WTC11 (cell line): Measurements from ENCODE around the gene SMIM17. TPM values are rescaled to one million over a fixed set of nuclear protein-coding genes. Genes with fewer than 3 reads are reported as not detected.
A peak's percentile ranks its signal among the peaks of the same experiment; 100 is the strongest.

Source experiments
- ATAC-seq: fragments of 200-7000 bp; cut with Tn5 transposase; 2 replicates; pipeline ENCODE4 v1.10.0; 2021; ENCODE audit warnings: mild to moderate bottlenecking, moderate library complexity
- CTCF ChIA-PET: fragments of 300-600 bp; sonication (Branson Sonifier 250); formaldehyde crosslinking; loops from one replicate; lab custom pipeline; 2021; ENCODE audit warnings: antibody characterized with exemption; lab: Charles Lee
- POLR2A ChIA-PET: fragments of 350-600 bp; sonication (Branson Sonifier 250); formaldehyde crosslinking; loops from one replicate; lab custom pipeline; 2021; ENCODE audit warnings: antibody characterized with exemption; lab: Charles Lee
- DNase-seq: peaks from one replicate; pipeline ENCODE4 v3.0.0; 2021; ENCODE audit warnings: low spot score
- H3K27ac Mint-ChIP-seq: 2 replicates; pipeline ENCODE4 v1.8.0; 2021; ENCODE audit warnings: mixed read lengths
- H3K27me3 Mint-ChIP-seq: 2 replicates; pipeline ENCODE4 v1.8.0; 2021; ENCODE audit warnings: low read depth, mild to moderate bottlenecking, moderate library complexity, mixed read lengths
- H3K36me3 Mint-ChIP-seq: 2 replicates; pipeline ENCODE4 v1.8.0; 2021; ENCODE audit warnings: mixed read lengths
- H3K4me1 Mint-ChIP-seq: 2 replicates; pipeline ENCODE4 v1.8.0; 2022; ENCODE audit warnings: mixed read lengths
- H3K4me3 Mint-ChIP-seq: 2 replicates; pipeline ENCODE4 v1.8.0; 2021; ENCODE audit warnings: mild to moderate bottlenecking, moderate library complexity, mixed read lengths
- H3K9me3 Mint-ChIP-seq: 2 replicates; pipeline ENCODE4 v1.8.0; 2021; ENCODE audit warnings: mixed read lengths
- CREM ChIP-seq: sonication (generic); formaldehyde crosslinking; IDR thresholded peaks from 2 replicates; pipeline ENCODE4 v1.8.1; 2022; ENCODE audit warnings: mild to moderate bottlenecking, missing genetic modification reagents, moderate library complexity
- EMX1 ChIP-seq: fragments of 250-450 bp; sonication (Bioruptor Pico); IDR thresholded peaks from 2 replicates; pipeline ENCODE4 v1.8.0; 2021; ENCODE audit warnings: mild to moderate bottlenecking
- ESRRA ChIP-seq: sonication (generic); formaldehyde crosslinking; IDR thresholded peaks from 2 replicates; pipeline ENCODE4 v1.8.1; 2022; ENCODE audit warnings: mild to moderate bottlenecking, missing genetic modification reagents, borderline replicate concordance
- GRHL2 ChIP-seq: fragments of 250-450 bp; sonication (Bioruptor Pico); IDR thresholded peaks from 2 replicates; pipeline ENCODE4 v1.8.0; 2022; ENCODE audit warnings: mild to moderate bottlenecking, moderate library complexity; ENCODE audit not compliant: insufficient replicate concordance, severe bottlenecking
- JUN ChIP-seq: sonication (generic); formaldehyde crosslinking; IDR thresholded peaks from 2 replicates; pipeline ENCODE4 v1.8.0; 2023; ENCODE audit warnings: mild to moderate bottlenecking, missing genetic modification reagents
- MYBL2 ChIP-seq: sonication (generic); formaldehyde crosslinking; IDR thresholded peaks from 2 replicates; pipeline ENCODE4 v1.8.1; 2023; ENCODE audit warnings: mild to moderate bottlenecking, moderate library complexity, missing genetic modification reagents
- NFYB ChIP-seq: sonication (generic); formaldehyde crosslinking; conservative IDR thresholded peaks from 2 replicates; pipeline ENCODE4 v1.8.0; 2022; ENCODE audit warnings: low read depth, missing genetic modification reagents
- NR1H2 ChIP-seq: sonication (generic); formaldehyde crosslinking; IDR thresholded peaks from 2 replicates; pipeline ENCODE4 v1.9.0; 2021; ENCODE audit warnings: mild to moderate bottlenecking, moderate library complexity, missing genetic modification reagents
- NR3C1 ChIP-seq: sonication (generic); formaldehyde crosslinking; conservative IDR thresholded peaks from 2 replicates; pipeline ENCODE4 v1.8.1; 2023; ENCODE audit warnings: low read depth, mild to moderate bottlenecking, missing genetic modification reagents
- ZBTB21 ChIP-seq: sonication (generic); formaldehyde crosslinking; IDR thresholded peaks from 2 replicates; pipeline ENCODE4 v1.8.1; 2023; ENCODE audit warnings: mild to moderate bottlenecking, missing genetic modification reagents, borderline replicate concordance
- ZNF317 ChIP-seq: sonication (generic); formaldehyde crosslinking; IDR thresholded peaks from 2 replicates; pipeline ENCODE4 v1.8.1; 2023; ENCODE audit warnings: low read depth, mild to moderate bottlenecking, moderate library complexity, missing genetic modification reagents, borderline replicate concordance
- ZNF423 ChIP-seq: fragments of 250-450 bp; sonication (Bioruptor Pico); IDR thresholded peaks from 2 replicates; pipeline ENCODE4 v2.1.2; 2022; ENCODE audit warnings: mild to moderate bottlenecking, moderate library complexity
- total RNA-seq: library from RNA; stranded (reverse); gene quantifications from 3 replicates; pipeline ENCODE4 v1.2.3, GENCODE V29; 2021
- TF ChIP-seq, protein P1 (sequence below): fragments of 200-600 bp; IDR thresholded peaks from 2 replicates; pipeline ENCODE4 v1.8.0; 2022; ENCODE audit warnings: antibody characterized with exemption
- TF ChIP-seq, protein P2 (sequence below): sonication (generic); formaldehyde crosslinking; IDR thresholded peaks from 2 replicates; pipeline ENCODE4 v1.8.1; 2023; ENCODE audit warnings: mild to moderate bottlenecking, missing genetic modification reagents
- TF ChIP-seq, protein P3 (sequence below): sonication (generic); formaldehyde crosslinking; IDR thresholded peaks from 2 replicates; pipeline ENCODE4 v1.8.1; 2023; ENCODE audit warnings: mild to moderate bottlenecking, moderate library complexity, missing genetic modification reagents
- TF ChIP-seq, protein P4 (sequence below): fragments of 250-450 bp; sonication (Bioruptor Pico); IDR thresholded peaks from 2 replicates; pipeline ENCODE4 v1.9.0; 2021; ENCODE audit warnings: mild to moderate bottlenecking
- TF ChIP-seq, protein P5 (sequence below): fragments of 250-450 bp; sonication (Bioruptor Pico); IDR thresholded peaks from 2 replicates; pipeline ENCODE4 v1.9.0; 2021; ENCODE audit warnings: mild to moderate bottlenecking
- TF ChIP-seq, protein P6 (sequence below): sonication (generic); formaldehyde crosslinking; IDR thresholded peaks from 2 replicates; pipeline ENCODE4 v1.8.1; 2023; ENCODE audit warnings: mild to moderate bottlenecking, missing genetic modification reagents, borderline replicate concordance
- TF ChIP-seq, protein P7 (sequence below): fragments of 250-450 bp; sonication (Bioruptor Pico); IDR thresholded peaks from 2 replicates; pipeline ENCODE4 v1.9.0; 2021; ENCODE audit warnings: moderate library complexity, mild to moderate bottlenecking, inconsistent platforms, borderline replicate concordance

Gene SMIM17
- total RNA-seq, 1 experiment from 2014 or later = 0.15 TPM

DNA sequence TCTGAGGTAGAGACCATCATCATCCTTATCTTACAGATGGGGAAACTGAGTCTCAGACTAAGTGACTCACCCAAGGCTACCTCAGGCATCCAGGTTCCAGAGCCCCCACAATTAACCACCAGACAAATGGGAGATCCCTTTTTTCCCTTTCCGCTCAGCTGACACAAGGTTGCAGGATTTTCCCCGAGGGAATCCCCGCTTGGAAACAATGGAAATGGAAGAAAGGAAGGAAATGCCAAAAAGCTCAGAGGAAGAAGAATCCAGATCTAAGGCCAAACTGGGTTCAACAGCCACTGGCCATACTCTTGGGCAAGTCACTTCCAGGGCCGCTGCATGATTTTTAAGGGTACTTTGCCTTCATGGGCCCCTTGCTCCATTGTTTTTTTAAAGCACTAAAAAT lies 46.3 kb upstream of the SMIM17 start:
- POLR2A ChIA-PET = no interaction called here
- no peak for DNase-seq
- peaks cover 33% of the 10 kb centered on the region for H3K9me3 Mint-ChIP-seq

DNA sequence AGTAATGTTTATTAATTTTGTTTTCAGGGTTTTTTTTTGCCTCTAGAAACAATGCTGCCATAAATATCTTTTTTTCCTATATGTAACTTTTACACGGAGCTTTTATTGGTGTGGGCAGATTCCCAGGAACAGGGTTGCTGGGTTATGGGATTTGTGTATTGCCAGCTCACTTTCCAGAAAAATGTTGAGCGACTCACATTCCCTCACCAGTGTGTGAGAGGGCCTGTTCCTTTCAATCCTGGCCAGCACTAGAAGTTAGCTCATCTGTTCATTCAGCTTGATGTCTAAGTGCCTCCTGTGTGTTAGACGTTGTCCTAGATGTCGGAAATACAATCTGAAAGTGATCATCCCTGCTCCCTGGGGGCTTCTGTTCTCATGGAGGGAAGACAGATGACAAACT lies 45.3 kb upstream of the SMIM17 start:
- POLR2A ChIA-PET = no interaction called here
- CTCF ChIA-PET = no interaction called here
- no peak for TF ChIP-seq EMX1 (CRISPR knock-in tag)
- TF ChIP-seq ZBTB21 (CRISPR knock-in tag) = no peak
- TF ChIP-seq, all 79 proteins: peak for 0
- Mint-ChIP-seq H3K4me3 (no peak overlapping the region), H3K4me1 (peaks cover 11% of the 10 kb centered on the region), H3K36me3 (peaks cover 34% of the 10 kb centered on the region), H3K27ac (no peak overlapping the region), H3K27me3 (peaks cover 14% of the 10 kb centered on the region), H3K9me3 (peaks cover 29% of the 10 kb centered on the region)
- ATAC-seq (no peak), DNase-seq (no peak)

More for the DNA sequence above, 46.3 kb upstream of the SMIM17 start:
- CTCF ChIA-PET = no interaction called here
- ATAC-seq = no peak
- no peak overlapping the region for H3K27ac Mint-ChIP-seq
- no peak for TF ChIP-seq JUN (CRISPR knock-in tag)
- TF ChIP-seq, protein P1, sequence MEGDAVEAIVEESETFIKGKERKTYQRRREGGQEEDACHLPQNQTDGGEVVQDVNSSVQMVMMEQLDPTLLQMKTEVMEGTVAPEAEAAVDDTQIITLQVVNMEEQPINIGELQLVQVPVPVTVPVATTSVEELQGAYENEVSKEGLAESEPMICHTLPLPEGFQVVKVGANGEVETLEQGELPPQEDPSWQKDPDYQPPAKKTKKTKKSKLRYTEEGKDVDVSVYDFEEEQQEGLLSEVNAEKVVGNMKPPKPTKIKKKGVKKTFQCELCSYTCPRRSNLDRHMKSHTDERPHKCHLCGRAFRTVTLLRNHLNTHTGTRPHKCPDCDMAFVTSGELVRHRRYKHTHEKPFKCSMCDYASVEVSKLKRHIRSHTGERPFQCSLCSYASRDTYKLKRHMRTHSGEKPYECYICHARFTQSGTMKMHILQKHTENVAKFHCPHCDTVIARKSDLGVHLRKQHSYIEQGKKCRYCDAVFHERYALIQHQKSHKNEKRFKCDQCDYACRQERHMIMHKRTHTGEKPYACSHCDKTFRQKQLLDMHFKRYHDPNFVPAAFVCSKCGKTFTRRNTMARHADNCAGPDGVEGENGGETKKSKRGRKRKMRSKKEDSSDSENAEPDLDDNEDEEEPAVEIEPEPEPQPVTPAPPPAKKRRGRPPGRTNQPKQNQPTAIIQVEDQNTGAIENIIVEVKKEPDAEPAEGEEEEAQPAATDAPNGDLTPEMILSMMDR = no peak
- TF ChIP-seq EMX1 (CRISPR knock-in tag) = no peak
- peaks cover 24% of the 10 kb centered on the region for H3K36me3 Mint-ChIP-seq
- H3K4me3 Mint-ChIP-seq = peak overlapping the region; percentile 92
- H3K4me1 Mint-ChIP-seq = peaks cover 11% of the 10 kb centered on the region
- H3K27me3 Mint-ChIP-seq = peaks cover 19% of the 10 kb centered on the region

DNA sequence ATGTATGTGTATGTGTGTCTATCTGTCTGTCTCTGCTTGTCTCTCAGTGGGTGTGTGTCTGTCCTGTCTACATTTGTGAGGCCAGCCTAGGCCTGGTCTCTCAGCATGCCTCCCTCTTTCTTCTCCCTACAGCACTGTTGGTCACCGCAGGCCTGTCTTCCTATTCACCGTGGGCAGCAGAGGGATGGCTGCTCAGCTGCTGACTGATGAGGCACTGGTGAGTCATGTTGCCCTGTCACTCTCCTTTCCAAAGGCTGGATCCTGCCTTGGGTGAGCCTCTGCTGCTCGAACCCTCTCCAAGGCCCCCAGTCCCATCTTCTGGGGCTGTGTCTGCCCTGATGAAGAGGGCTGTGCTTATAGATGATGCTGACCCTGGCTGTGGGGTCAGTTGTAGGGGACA lies 41.6 kb upstream of the SMIM17 start:
- ATAC-seq (no peak), DNase-seq (no peak)
- peaks cover 50% of the 10 kb centered on the region for H3K9me3 Mint-ChIP-seq
- CTCF ChIA-PET = no interaction called here
- H3K36me3 Mint-ChIP-seq = peaks cover 60% of the 10 kb centered on the region
- no peak overlapping the region for H3K27ac Mint-ChIP-seq
- H3K4me1 Mint-ChIP-seq = no peaks in the 10 kb centered on the region; the same call in 1 of the 2 replicates
- POLR2A ChIA-PET = no interaction called here
- H3K4me3 Mint-ChIP-seq = no peak overlapping the region
- TF ChIP-seq MYBL2 (CRISPR knock-in tag) (no peak), NR1H2 (CRISPR knock-in tag) (no peak), NR3C1 (CRISPR knock-in tag) (no peak), ZNF423 (no peak), CREM (no peak), JUN (CRISPR knock-in tag) (no peak), ZNF317 (CRISPR knock-in tag) (no peak), NFYB (CRISPR knock-in tag) (no peak), ESRRA (no peak), GRHL2 (CRISPR knock-in tag) (no peak)
- TF ChIP-seq, protein P2, sequence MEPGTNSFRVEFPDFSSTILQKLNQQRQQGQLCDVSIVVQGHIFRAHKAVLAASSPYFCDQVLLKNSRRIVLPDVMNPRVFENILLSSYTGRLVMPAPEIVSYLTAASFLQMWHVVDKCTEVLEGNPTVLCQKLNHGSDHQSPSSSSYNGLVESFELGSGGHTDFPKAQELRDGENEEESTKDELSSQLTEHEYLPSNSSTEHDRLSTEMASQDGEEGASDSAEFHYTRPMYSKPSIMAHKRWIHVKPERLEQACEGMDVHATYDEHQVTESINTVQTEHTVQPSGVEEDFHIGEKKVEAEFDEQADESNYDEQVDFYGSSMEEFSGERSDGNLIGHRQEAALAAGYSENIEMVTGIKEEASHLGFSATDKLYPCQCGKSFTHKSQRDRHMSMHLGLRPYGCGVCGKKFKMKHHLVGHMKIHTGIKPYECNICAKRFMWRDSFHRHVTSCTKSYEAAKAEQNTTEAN = no peak
- TF ChIP-seq, protein P3, sequence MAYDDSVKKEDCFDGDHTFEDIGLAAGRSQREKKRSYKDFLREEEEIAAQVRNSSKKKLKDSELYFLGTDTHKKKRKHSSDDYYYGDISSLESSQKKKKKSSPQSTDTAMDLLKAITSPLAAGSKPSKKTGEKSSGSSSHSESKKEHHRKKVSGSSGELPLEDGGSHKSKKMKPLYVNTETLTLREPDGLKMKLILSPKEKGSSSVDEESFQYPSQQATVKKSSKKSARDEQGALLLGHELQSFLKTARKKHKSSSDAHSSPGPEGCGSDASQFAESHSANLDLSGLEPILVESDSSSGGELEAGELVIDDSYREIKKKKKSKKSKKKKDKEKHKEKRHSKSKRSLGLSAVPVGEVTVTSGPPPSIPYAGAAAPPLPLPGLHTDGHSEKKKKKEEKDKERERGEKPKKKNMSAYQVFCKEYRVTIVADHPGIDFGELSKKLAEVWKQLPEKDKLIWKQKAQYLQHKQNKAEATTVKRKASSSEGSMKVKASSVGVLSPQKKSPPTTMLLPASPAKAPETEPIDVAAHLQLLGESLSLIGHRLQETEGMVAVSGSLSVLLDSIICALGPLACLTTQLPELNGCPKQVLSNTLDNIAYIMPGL (CRISPR knock-in tag) = no peak
- TF ChIP-seq, protein P4, sequence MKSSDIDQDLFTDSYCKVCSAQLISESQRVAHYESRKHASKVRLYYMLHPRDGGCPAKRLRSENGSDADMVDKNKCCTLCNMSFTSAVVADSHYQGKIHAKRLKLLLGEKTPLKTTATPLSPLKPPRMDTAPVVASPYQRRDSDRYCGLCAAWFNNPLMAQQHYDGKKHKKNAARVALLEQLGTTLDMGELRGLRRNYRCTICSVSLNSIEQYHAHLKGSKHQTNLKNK (CRISPR knock-in tag) = no peak
- TF ChIP-seq, protein P5, sequence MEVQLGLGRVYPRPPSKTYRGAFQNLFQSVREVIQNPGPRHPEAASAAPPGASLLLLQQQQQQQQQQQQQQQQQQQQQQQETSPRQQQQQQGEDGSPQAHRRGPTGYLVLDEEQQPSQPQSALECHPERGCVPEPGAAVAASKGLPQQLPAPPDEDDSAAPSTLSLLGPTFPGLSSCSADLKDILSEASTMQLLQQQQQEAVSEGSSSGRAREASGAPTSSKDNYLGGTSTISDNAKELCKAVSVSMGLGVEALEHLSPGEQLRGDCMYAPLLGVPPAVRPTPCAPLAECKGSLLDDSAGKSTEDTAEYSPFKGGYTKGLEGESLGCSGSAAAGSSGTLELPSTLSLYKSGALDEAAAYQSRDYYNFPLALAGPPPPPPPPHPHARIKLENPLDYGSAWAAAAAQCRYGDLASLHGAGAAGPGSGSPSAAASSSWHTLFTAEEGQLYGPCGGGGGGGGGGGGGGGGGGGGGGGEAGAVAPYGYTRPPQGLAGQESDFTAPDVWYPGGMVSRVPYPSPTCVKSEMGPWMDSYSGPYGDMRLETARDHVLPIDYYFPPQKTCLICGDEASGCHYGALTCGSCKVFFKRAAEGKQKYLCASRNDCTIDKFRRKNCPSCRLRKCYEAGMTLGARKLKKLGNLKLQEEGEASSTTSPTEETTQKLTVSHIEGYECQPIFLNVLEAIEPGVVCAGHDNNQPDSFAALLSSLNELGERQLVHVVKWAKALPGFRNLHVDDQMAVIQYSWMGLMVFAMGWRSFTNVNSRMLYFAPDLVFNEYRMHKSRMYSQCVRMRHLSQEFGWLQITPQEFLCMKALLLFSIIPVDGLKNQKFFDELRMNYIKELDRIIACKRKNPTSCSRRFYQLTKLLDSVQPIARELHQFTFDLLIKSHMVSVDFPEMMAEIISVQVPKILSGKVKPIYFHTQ (CRISPR knock-in tag) = no peak
- TF ChIP-seq, protein P6, sequence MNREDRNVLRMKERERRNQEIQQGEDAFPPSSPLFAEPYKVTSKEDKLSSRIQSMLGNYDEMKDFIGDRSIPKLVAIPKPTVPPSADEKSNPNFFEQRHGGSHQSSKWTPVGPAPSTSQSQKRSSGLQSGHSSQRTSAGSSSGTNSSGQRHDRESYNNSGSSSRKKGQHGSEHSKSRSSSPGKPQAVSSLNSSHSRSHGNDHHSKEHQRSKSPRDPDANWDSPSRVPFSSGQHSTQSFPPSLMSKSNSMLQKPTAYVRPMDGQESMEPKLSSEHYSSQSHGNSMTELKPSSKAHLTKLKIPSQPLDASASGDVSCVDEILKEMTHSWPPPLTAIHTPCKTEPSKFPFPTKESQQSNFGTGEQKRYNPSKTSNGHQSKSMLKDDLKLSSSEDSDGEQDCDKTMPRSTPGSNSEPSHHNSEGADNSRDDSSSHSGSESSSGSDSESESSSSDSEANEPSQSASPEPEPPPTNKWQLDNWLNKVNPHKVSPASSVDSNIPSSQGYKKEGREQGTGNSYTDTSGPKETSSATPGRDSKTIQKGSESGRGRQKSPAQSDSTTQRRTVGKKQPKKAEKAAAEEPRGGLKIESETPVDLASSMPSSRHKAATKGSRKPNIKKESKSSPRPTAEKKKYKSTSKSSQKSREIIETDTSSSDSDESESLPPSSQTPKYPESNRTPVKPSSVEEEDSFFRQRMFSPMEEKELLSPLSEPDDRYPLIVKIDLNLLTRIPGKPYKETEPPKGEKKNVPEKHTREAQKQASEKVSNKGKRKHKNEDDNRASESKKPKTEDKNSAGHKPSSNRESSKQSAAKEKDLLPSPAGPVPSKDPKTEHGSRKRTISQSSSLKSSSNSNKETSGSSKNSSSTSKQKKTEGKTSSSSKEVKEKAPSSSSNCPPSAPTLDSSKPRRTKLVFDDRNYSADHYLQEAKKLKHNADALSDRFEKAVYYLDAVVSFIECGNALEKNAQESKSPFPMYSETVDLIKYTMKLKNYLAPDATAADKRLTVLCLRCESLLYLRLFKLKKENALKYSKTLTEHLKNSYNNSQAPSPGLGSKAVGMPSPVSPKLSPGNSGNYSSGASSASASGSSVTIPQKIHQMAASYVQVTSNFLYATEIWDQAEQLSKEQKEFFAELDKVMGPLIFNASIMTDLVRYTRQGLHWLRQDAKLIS = no peak
- TF ChIP-seq, protein P7, sequence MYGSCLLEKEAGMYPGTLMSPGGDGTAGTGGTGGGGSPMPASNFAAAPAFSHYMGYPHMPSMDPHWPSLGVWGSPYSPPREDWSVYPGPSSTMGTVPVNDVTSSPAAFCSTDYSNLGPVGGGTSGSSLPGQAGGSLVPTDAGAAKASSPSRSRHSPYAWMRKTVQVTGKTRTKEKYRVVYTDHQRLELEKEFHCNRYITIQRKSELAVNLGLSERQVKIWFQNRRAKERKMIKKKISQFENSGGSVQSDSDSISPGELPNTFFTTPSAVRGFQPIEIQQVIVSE (CRISPR knock-in tag) = no peak
- no peaks in the 10 kb centered on the region for H3K27me3 Mint-ChIP-seq
